ENCODE results near the gene TSPAN18. TPM values are rescaled to one million over a fixed set of nuclear protein-coding genes. Genes with fewer than 3 reads are reported as not detected.
A peak's percentile ranks its signal among the peaks of the same experiment; 100 is the strongest.

Gene TSPAN18
- total RNA-seq, 1 experiment from 2014 or later = 13.3 TPM

GRCh38 chr11:44753961-44754645, 27.3 kb downstream of the TSPAN18 start:
- in situ Hi-C loops (cut with HindIII; ENCODE audit: low sequenced_read_pairs) = no loop called here
- DNase-seq (ENCODE audit: low spot score) = peak; percentile 33

GRCh38 chr11:44754876-44755555, 28.3 kb downstream of the TSPAN18 start:
- in situ Hi-C loops (cut with HindIII; ENCODE audit: low sequenced_read_pairs) = no loop called here
- peak; percentile 70 for DNase-seq (ENCODE audit: low spot score)

- in situ Hi-C loops (cut with HindIII; ENCODE audit: low sequenced_read_pairs) = no loop called here
- DNase-seq (ENCODE audit: low spot score) = peak; percentile 70
Observed at GRCh38 chr11:44755556-44756523, 29.1 kb downstream of the TSPAN18 start.

- DNase-seq (ENCODE audit: low spot score) = peak; percentile 77
- in situ Hi-C loops (cut with HindIII; ENCODE audit: low sequenced_read_pairs) = no loop called here
Observed at GRCh38 chr11:44758983-44759382, 32.2 kb downstream of the TSPAN18 start.

GRCh38 chr11:44759743-44760476, 33.1 kb downstream of the TSPAN18 start:
- in situ Hi-C loops (cut with HindIII; ENCODE audit: low sequenced_read_pairs) = no loop called here
- no peak for DNase-seq (ENCODE audit: low spot score)

GRCh38 chr11:44760477-44760872, 33.7 kb downstream of the TSPAN18 start:
- in situ Hi-C loops (cut with HindIII; ENCODE audit: low sequenced_read_pairs) = no loop called here
- DNase-seq (ENCODE audit: low spot score) = no peak

- in situ Hi-C loops (cut with HindIII; ENCODE audit: low sequenced_read_pairs) = no loop called here
- DNase-seq (ENCODE audit: low spot score) = no peak
Observed at GRCh38 chr11:44760917-44761550, 34.3 kb downstream of the TSPAN18 start.

GRCh38 chr11:44761551-44761961, 34.8 kb downstream of the TSPAN18 start:
- in situ Hi-C loops (cut with HindIII; ENCODE audit: low sequenced_read_pairs) = no loop called here

GRCh38 chr11:44763121-44763820, 36.5 kb downstream of the TSPAN18 start:
- in situ Hi-C loops (cut with HindIII; ENCODE audit: low sequenced_read_pairs) = no loop called here
- no peak for DNase-seq (ENCODE audit: low spot score)

More at GRCh38 chr11:44761551-44761961, 34.8 kb downstream of the TSPAN18 start:
- peak; percentile 68 for DNase-seq (ENCODE audit: low spot score)

- in situ Hi-C loops (cut with HindIII; ENCODE audit: low sequenced_read_pairs) = no loop called here
- no peak for DNase-seq (ENCODE audit: low spot score)
Observed at GRCh38 chr11:44764583-44764982, 37.8 kb downstream of the TSPAN18 start.

GRCh38 chr11:44765026-44765595, 38.3 kb downstream of the TSPAN18 start:
- DNase-seq (ENCODE audit: low spot score) = no peak
- in situ Hi-C loops (cut with HindIII; ENCODE audit: low sequenced_read_pairs) = no loop called here

GRCh38 chr11:44765676-44766075, 38.9 kb downstream of the TSPAN18 start:
- in situ Hi-C loops (cut with HindIII; ENCODE audit: low sequenced_read_pairs) = no loop called here
- DNase-seq (ENCODE audit: low spot score) = no peak

GRCh38 chr11:44766112-44766971, 39.6 kb downstream of the TSPAN18 start:
- DNase-seq (ENCODE audit: low spot score) = no peak
- in situ Hi-C loops (cut with HindIII; ENCODE audit: low sequenced_read_pairs) = no loop called here

GRCh38 chr11:44766972-44767278, 40.2 kb downstream of the TSPAN18 start:
- in situ Hi-C loops (cut with HindIII; ENCODE audit: low sequenced_read_pairs) = no loop called here
- no peak for DNase-seq (ENCODE audit: low spot score)

- no peak for DNase-seq (ENCODE audit: low spot score)
- in situ Hi-C loops (cut with HindIII; ENCODE audit: low sequenced_read_pairs) = no loop called here
Observed at GRCh38 chr11:44767421-44767820, 40.7 kb downstream of the TSPAN18 start.

- in situ Hi-C loops (cut with HindIII; ENCODE audit: low sequenced_read_pairs) = no loop called here
- DNase-seq (ENCODE audit: low spot score) = no peak
Observed at GRCh38 chr11:44770401-44770800, 43.6 kb downstream of the TSPAN18 start.

GRCh38 chr11:44771252-44771734, 44.5 kb downstream of the TSPAN18 start:
- in situ Hi-C loops (cut with HindIII; ENCODE audit: low sequenced_read_pairs) = no loop called here
- no peak for DNase-seq (ENCODE audit: low spot score)

Data from G401 (cell line).